Islet precursor cell (in vitro differentiated cells): Measurements from ENCODE around the gene SMAD5.

Source experiments
- DNase-seq: peaks from one replicate; pipeline ENCODE4 v3.0.0-alpha.2; 2018

The SMAD5 gene

DNA sequence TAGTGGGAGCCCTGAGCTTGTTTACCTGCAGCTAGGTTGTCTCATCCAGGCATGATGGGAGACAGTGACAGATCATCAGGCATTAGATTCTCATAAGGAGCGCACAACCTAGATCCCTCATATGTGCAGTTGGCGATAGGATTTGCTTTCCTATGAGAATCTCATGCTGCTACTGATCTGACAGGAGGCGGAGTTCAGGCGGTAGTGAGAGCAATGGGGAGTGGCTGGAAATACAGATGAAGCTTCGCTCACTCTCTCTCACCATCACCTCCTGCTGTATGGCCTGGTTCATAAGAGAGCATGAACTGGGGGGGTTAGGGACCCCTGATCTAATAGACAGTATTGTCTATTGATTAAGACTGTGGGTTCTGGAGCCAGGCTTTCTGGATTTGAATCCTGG lies 24.9 kb downstream of the SMAD5 start:
- DNase-seq = no peak

DNA sequence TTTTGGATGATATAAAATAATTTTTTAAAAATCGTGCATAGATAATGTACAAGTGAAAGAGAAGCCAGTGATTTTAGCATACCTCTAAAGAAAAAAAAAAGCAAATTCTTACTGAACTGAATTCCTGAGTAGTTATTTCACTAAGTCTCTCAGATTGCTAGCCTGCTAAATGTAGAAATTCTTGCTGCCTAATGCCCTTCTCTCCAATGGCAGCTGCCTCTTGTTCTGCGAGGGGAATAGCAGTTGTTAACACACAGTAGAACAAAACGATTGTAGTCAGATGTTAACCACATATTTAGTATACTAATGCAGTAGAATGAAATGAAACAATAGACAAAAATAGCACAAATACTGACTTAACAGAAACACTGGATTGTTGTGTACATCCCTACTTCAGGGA lies 26.8 kb downstream of the SMAD5 start:
- DNase-seq = no peak

DNA sequence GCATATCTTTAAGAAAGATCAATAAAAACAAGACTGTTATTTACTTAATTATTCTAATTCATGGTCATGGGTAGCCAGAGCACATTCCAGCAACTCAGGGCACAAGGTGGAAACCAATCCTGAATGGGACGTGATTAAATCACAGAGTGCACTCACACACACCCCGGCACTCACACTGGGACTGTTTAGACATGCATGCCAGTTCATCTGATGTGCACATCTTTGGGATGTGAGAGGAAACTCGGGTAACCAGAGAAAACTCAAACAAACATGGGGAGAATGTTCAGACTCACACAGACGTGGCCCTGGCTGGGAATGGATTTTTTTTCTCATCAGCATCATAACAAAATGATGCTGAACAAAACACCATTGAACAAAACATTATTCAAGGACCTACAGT lies 29.4 kb downstream of the SMAD5 start:
- DNase-seq = no peak

DNA sequence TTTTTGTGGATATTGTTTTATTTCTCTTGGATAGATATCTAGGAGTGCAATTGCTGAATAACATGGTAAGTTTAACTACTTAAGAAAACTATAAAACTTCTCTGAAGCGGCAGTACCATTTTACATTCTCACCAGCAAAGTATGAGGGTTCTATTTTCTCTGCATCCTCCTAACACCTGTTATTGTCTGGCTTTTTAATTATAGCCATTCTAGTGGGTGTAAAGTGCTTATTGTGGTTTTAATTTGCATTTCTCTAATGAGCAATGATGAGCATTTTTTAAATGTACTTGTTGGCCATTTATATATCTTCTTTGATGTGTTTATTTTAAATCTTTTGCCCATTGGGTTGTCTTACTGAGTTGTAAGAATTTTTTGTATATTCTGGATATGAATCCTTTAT lies 31.6 kb downstream of the SMAD5 start:
- DNase-seq = no peak

DNA sequence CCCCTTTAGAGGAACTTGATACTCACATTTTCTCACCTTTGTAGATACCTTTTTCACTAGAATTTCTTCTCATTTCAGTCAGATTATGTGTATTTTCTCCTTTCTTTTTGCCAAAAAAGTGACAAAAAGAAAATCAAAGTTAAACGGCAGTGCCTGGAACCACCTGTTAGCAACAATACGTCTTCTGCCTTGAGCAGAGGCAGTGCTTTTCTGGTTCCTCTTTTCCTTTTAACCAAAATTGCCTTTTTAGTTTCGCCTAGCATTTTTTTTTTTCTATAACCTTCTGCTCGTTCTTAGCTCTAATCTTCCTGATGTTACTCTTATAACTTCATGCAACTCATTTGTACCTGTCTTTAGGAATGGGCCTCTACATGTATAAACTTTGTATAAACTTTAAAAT lies 34.3 kb downstream of the SMAD5 start:
- DNase-seq = no peak

DNA sequence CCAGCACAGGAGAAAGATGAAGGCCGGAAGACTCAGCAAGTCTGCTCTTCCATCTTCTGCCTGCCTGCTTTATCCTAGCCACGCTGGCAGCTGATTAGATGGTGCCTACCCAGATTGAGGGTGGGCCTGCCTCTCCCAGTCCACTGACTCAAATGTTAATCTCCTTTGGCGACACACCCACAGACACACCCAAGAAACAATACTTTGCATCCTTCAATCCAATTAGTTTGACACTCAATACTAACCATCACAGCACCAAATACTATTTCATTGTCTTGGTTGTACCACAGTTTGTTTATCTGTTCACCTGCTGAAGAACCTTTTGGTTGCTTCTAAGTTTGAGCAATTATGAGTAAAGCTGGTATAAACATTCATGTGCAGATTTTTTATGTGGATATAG lies 36.6 kb downstream of the SMAD5 start:
- DNase-seq = no peak

DNA sequence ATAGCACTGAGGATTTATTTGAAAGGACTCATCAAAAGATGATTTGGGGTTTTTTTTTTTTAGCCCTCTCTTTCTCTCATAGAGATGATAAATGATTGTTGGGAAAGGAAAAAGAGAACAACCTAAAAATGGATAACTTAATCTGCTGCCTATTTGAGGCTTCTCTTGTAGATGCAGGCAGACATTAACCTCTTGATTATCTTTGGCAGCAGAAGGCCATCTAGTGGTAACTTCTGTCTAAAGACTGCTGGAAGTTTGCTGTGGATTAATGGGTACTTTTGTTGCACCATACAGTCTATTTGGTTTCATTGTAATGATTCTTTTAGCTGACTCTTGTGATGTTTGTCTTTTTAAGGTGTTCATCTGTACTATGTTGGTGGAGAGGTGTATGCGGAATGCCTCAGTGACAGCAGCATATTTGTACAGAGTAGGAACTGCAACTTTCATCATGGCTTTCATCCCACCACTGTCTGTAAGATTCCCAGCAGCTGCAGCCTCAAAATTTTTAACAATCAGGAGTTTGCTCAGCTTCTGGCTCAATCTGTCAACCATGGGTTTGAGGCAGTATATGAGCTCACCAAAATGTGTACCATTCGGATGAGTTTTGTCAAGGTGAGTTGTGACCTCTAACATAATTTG lies 41.5 kb downstream of the SMAD5 start:
- DNase-seq = no peak

DNA sequence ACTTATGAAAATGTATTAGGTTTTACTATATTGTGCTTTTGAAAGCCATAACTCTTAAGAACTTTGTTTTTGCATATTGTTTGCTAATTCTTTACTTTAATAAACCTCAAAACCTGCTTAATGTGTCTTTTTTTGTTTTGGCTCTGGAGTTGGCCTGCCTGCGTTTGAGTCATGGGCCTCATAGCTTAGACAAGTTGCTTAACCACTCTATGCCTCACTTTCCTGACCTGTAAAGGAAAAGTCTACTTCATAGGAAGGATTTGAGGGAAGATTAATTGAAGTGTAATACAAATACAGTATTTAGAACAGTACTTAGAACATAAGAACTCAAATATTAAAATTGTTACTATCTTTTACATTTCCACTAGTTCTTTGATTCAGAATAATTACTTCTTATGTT lies 50.0 kb downstream of the SMAD5 start:
- DNase-seq = no peak

DNA sequence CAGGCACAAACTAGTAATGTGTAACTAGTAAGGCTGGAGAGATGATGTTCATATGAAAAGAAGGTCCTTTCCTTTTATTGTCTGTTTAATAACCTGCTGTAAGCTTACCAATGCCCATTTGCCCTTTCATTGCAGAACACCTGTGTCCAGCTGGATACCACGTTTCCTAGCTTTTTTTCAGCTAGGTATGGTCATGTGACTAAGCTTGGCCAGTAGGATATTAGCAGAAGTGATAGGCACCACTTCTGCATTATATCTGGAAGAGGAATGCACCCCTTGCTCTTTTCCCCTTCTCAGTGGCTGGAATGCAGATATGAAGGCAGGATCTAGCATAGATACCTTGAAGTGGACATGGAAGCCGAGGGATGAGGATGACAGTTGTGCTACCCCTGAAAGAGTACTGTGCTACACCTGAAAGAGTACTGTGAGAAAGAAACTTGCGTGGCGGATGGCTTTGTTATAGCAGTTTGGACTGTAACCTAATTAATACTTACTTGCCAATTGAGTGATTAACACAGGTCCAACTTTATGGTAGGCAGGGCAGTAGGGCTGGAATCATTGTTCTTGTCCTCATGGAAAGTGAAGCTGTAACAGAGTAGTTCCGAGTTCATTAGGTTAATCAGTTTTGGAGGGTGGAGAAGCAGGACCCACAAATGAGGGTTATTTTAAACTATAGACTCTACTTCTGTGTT lies 53.5 kb downstream of the SMAD5 start:
- DNase-seq = no peak

DNA sequence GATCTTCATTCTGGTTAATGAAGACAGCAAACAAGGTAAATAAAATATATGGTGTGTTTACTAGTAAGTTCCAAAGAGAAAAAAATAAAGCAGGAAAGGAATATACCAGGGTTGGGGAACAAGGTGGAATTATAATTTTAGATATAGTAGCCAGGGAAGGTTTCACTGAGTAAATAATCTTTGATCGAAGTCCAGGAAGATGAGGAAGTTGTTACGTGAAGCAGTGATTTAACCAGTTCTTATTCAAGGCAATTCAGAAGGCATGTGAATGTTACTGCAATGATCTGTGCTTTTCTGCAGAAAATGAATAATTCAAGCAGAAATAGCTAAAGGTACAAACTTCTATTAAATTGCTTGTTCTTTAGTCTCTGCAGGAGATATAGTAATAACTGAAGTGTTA lies 54.2 kb downstream of the SMAD5 start:
- DNase-seq = no peak

DNA sequence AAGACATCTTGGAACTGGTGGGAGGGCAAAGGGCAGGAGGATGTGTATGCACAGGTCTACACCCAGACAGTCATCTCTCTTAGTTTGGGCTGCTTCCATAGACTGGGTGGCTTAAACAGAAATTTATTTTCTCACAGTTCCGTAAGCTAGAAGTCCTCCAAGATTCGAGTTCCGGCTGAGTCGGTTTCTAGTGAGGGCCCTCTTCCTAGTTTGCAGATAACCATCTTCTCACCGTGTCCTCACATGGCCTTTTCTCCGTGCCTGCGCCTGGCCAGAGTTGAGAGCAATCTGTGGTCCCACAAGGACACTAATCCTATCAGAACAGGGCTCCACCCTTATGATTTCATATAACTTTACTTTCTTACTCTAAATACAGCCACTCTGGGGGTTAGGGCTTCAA lies 56.2 kb downstream of the SMAD5 start:
- DNase-seq = peak; percentile 22

DNA sequence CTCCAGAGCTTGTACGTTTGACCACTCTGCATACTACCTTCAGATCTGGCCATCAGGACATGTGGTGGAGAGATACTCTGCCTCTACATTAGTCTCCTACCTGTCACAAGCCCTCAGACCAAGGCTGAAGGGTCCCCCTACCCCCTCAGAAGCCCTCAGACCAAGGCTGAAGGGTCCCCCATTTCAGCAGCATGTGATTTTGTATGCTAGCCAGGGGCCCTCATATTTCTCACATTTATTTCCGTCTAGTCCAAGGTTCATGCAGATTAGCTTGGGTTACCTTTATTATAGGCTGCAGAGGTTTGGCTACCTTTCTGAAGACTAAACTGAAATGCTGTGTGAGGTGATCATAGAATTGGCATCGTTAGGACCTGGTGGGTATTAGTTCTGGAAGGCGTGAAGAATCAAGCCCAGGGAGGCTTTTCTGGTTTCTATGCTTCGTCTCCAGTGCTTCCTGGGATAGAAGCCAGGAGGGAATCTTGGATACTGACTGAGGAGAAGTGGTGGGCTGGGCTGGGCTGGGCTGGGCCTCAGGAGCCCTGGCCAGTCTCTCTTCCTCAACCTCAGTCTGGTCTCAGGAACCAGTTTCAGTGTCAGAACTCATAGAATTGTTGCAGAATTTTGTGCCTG lies 57.6 kb downstream of the SMAD5 start:
- DNase-seq = peak; percentile 50

DNA sequence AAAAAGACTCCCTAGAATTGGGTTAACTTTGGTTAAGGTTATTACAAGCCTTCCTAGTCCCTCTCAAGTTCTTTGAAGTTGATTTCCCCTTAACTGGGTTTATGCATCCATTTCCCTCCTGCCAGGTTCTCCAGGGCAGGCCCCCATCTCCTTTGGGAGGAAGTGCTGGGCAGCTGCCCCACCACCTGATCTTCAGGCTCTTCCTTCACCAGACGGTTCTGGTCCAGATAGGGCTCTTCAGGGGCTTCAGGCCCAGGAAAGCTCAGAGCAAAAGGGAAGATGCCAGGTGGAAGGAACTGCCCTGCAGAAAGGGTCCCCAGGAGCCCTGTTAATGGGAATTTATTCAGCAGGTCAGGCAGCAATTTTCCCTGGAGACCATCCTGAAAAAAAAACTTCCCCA lies 58.3 kb downstream of the SMAD5 start:
- peak; percentile 42 for DNase-seq

DNA sequence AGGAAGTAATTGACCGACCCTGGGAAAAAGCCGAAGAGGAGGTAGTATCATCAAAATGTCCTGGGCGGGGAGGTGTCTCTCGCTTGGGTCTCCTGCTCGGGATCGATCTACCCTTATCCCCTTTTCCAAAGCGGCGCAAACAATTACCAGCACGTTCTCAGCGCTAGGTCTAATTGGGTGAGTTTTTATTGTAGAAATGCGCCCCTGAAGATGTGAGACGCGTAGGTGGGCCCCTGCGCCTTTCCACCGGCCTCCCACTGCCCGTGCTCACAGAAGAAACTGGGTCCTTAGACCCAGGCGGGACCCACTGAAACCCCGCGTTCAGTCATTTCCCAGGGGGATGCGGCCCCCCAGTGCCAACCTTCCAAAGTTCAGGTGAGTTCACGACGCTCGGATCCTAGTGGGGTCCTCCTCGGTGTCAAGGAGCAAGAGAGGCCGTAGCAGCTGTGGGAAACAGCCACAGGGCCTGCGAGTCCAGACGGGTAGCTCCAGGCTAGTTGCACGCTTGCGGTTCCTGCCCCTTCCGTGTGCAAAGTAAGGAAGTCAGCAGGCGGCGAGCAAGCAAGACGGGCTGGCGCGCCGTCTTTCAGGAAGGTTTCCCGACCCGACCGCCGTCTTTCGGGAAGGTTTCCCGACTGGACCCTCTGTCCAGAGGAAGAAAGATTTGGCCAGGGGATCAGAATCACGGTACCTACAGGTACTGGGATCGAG lies 58.8 kb downstream of the SMAD5 start:
- peak; percentile 79 for DNase-seq

DNA sequence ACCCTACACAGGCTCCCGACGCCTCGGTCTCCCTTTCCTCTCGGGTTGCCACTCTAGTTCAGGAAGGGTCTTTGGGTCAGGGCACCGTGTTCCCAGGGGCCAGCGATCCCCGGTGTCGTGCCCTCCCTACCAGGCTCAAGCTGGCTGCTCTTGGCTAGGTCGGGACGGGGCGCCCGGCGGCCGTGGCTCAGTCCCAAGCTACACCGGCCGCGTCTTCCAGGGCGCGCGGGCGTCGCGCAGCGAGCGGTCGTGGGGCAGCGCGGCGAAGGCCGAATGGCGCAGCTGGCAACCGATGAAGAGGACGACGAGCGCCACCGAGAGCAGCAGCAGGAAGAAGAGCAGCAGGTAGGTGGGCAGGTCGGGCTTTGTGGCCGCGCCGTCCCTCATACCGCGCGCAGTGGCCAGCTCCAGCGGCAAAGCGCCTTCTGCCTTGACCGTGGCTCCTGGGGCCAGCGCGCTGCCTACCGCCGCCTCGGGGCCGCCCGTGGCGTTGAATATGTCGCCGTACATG lies 59.4 kb downstream of the SMAD5 start:
- peak; percentile 77 for DNase-seq

DNA sequence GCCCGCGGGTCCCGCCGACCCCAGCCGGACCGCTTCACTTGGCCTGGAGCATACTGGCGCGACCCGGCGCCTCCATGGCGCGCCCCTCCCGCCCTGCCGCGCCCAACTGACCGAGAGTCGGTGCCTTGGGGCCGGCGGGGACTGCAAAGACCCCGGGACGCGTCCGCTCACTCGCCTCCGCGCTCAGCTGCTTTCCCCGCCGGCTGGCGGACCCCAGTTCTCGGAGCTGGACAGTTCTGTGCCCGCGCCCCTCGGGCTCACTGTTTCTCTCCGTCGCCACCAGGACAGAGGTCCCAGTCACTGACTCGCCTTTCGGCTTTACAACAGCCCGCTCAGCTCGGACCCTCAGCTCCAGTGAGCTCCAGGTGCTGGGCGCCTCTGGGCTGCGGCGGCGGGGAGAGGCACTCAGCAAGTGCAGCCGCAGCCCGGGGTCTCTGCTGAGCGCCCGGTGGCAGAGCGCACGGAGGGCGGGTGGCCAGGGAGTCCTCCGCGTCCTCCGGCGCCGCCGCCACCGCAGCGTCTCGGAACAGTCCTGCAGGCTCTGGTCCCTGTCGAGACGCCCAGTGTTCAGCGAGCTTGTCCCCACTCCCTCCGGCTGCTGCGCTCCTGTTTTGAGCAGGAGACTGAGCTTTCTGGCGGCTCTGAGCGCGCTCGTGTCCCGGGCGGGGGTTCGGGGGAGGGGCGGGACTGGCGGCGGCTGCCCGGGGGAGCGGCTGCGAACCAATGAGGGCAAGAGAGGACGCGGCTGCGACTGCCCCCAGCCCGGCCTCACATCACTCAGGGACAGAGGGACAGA lies 60.1 kb downstream of the SMAD5 start, which contains the start of gene SMIM32:
Gene SMIM32 (minus strand): TSS at position 637 of the 796 bp plus-strand sequence. CDS start 638 bp downstream, outside the sequence.
- peak; percentile 85 for DNase-seq

DNA sequence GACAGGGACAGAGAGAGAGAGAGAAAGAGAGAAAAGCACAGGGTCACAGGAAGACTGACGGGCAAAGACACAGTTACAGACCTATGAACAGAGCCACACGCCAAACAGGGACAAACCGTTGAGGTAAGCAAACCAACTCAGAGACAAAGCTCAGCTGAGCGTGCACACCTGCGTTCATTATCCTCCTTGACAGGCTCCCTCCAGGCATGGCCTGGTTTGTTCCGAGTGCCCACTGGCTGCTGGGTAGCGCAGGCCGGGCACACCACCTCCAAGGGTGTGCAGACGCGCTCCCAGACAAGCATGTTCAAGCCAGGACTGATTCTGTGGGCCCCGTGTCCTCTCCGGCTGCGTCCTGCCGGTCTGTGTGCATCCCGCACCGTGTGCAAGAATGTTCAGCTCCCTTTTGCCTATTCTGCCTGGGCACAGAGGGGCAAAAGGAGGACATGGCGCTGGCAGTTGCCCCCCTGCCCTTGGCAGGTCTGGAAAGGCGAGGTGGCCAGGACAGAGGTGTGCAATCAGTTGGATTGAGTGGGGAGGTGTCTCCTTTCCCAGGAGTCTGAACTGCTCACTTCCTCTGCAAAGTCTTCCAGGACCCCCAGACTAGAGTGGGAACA lies 60.8 kb downstream of the SMAD5 start:
- DNase-seq = no peak

DNA sequence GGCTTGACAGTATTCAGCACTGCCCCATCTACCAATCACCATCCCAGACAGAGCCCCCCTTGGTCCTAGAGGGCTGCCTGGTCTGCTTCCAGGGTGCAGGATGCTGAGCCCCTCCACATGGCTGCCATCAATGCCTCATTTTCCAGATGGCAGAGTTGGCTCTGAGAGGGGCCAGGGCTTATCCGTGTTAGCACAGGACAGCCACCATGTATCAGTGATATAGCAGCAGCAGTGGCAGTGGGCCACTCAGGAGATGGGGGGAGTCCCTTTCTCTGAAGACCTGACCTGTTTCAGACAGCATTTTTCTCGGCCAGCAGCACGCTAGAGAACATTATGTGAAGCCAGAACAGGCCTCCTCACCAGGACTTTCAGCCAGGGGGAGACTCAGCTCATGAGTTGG lies 61.9 kb downstream of the SMAD5 start:
- peak; percentile 40 for DNase-seq

DNA sequence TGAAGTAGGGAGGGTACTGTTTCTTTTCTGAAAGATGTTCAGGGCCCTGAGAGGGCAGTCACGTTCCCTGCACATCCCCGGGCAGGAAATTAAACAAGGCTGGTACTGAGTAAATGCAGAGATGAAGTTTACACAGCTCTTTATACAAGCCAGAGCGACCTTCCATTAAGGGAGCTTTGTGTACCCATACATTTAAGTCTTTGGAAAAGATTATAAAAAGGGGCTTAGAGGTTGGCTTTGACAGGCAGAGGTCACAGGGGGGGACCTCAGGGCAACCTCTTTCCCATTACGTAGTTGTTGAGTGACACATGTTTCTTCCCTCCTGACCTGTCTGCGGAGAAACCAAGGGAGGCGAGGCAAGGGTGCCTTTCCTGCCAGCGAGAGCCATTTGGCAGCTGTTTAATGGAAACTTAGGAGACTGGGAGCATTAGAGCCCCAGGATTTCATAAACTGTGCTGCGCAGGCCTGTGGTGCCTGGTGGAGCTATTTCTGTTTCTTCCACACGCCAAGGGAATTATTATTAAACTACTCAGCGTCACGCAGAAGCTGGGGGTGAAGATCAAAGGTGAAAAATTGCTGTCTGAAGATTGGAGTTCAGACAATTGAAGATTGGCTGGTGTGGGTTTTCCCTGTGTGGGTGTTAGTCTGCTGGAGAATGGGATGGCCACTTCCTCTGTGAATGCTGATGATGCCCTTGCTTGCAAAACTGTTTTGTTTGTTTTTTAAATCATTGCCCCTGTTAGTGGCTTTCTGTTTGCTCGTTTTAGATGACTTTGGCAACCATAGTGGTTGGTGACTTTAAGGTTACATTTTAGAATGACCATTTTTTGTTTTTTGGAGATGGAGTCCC lies 63.6 kb downstream of the SMAD5 start:
- DNase-seq = peak; percentile 22

DNA sequence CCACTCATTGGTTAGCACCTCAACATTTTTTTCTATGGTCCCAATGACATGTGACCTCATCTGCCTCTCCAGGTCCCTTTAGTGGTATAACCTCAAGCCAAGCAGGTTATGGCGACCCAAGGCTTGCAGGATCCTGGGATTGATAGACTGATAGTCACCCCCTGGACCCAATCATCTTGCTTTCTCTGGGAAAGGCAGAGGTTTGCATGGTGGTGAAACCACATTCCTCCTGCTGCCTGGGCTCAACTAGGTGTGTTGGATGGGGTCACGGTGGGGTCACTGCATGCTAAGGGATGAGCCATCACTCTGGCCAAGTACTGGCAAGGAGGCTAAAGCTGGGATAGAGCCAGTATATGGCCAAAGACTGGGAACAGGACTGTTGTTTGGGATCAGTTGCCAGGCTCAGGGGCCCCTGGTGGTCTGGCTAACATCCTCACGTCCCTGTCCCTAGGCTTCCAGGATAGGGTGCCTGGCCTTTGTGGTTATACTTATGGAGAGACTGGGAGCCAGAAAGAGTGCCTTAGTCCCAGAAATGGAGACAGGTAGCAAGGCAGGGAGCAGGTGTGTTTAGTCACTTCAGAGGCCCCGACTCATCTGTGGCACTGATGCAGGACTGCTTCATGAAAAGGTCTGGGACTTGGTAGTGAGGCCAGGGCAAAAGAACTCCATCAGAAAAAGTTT lies 65.0 kb downstream of the SMAD5 start:
- DNase-seq = peak; percentile 54

DNA sequence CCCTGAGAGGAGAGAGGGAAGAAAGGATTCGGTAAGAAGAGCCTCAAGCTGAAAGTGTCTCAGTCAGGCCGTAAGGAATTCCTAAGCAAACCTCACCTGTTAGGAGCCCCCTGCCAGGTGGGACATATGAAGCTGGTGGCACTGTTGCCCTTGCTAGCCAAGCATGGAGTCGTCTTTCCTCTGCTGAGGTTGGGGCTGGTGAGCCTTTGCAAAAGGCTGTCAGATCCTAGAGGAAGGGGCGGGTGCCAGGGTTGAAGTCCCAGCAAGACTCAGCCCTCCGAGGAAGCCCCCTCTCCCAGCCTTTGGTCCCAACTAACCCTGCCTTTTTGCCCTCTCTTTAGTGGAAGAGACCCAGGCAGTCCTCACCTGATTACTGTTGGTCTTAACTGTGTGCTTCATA lies 65.8 kb downstream of the SMAD5 start:
- peak; percentile 43 for DNase-seq
